Mesenchymal stem cell (in vitro differentiated cells and primary cell): Measurements from ENCODE around the gene ZNF584.

ENCODE experiments used
- DNase-seq: peaks from one replicate; pipeline ENCODE4 v3.0.0-alpha.2; 2013
- H2AFZ ChIP-seq: one replicate; pipeline ENCODE4 v1.6.1; 2013; ENCODE audit warnings: low read depth, mild to moderate bottlenecking, control low read depth, inconsistent platforms, low read length, moderate library complexity
- H2AK5ac ChIP-seq: 2 replicates; pipeline ENCODE4 v1.6.1; 2013; ENCODE audit warnings: low read length, moderate library complexity, mild to moderate bottlenecking, inconsistent platforms; ENCODE audit not compliant: severe bottlenecking
- H2BK120ac ChIP-seq: one replicate; pipeline ENCODE4 v1.6.1; 2013; ENCODE audit warnings: low read depth, mild to moderate bottlenecking, inconsistent platforms, low read length, moderate library complexity
- H2BK12ac ChIP-seq, 2 experiments: one replicate each; pipeline ENCODE4 v1.6.1; 2013; ENCODE audit warnings: inconsistent platforms in 2 of 2, low read length in 2 of 2, mild to moderate bottlenecking in 2 of 2, moderate library complexity in 2 of 2, control low read depth in 1 of 2
- H2BK15ac ChIP-seq: one replicate; pipeline ENCODE4 v1.6.1; 2013; ENCODE audit warnings: mild to moderate bottlenecking, low read depth, inconsistent platforms; ENCODE audit not compliant: poor library complexity, severe bottlenecking
- H2BK5ac ChIP-seq: 2 replicates; pipeline ENCODE4 v1.6.1; 2013; ENCODE audit warnings: low read depth, mild to moderate bottlenecking, low read length, control low read depth, inconsistent platforms; ENCODE audit not compliant: poor library complexity, severe bottlenecking
- H3K14ac ChIP-seq, 2 experiments: one replicate each; pipeline ENCODE4 v1.6.1; 2013; ENCODE audit warnings: inconsistent platforms in 2 of 2, low read length in 2 of 2, control low read depth in 1 of 2, mild to moderate bottlenecking in 1 of 2, moderate library complexity in 1 of 2
- H3K18ac ChIP-seq, 2 experiments: one replicate each; pipeline ENCODE4 v1.6.1; 2013; ENCODE audit warnings: inconsistent platforms in 2 of 2, low read length in 2 of 2, control low read depth in 1 of 2, low read depth in 1 of 2, mild to moderate bottlenecking in 1 of 2
- H3K23ac ChIP-seq, 2 experiments: one replicate each; pipeline ENCODE4 v1.6.1; 2013; ENCODE audit warnings: inconsistent platforms in 2 of 2, low read length in 2 of 2, mild to moderate bottlenecking in 2 of 2, moderate library complexity in 2 of 2, control low read depth in 1 of 2
- H3K27ac ChIP-seq: 2 replicates; pipeline ENCODE4 v1.5.1; 2013; ENCODE audit warnings: mild to moderate bottlenecking, moderate library complexity, low read length, control low read depth, inconsistent platforms; ENCODE audit not compliant: poor library complexity, severe bottlenecking
- H3K27me3 ChIP-seq, 2 experiments: 2 replicates each; pipeline versions ENCODE4 v1.6.1 to v1.7.0; 2013; ENCODE audit warnings: low read length in 2 of 2, mild to moderate bottlenecking in 2 of 2, moderate library complexity in 2 of 2, control low read depth in 1 of 2, inconsistent platforms in 1 of 2; ENCODE audit not compliant: control insufficient read depth in 1 of 2, insufficient read depth in 1 of 2
- H3K36me3 ChIP-seq, 2 experiments: 2 replicates each; pipeline versions ENCODE4 v1.6.1 to v1.7.0; 2013; ENCODE audit warnings: low read length in 2 of 2, control low read depth in 1 of 2, inconsistent platforms in 1 of 2, low read depth in 1 of 2, mild to moderate bottlenecking in 1 of 2; ENCODE audit not compliant: insufficient read depth in 2 of 2, control insufficient read depth in 1 of 2
- H3K4ac ChIP-seq, 2 experiments: one replicate each; pipeline ENCODE4 v1.6.1; 2013; ENCODE audit warnings: inconsistent platforms in 2 of 2, low read length in 2 of 2, mild to moderate bottlenecking in 2 of 2, moderate library complexity in 2 of 2, control low read depth in 1 of 2, low read depth in 1 of 2
- H3K4me1 ChIP-seq: 2 replicates; pipeline ENCODE4 v1.6.1; 2013; ENCODE audit warnings: low read depth, low read length, control low read depth; ENCODE audit not compliant: control insufficient read depth, insufficient read depth
- H3K4me2 ChIP-seq: 2 replicates; pipeline ENCODE4 v1.6.1; 2013; ENCODE audit warnings: low read length, mild to moderate bottlenecking, inconsistent platforms; ENCODE audit not compliant: poor library complexity, severe bottlenecking
- H3K4me3 ChIP-seq, 2 experiments: 2 replicates each; pipeline versions ENCODE4 v1.5.1 to v1.7.0; 2013; ENCODE audit warnings: low read length in 2 of 2, mild to moderate bottlenecking in 2 of 2, control low read depth in 1 of 2, low read depth in 1 of 2; ENCODE audit not compliant: insufficient read depth in 1 of 2
- H3K79me1 ChIP-seq: replicated peaks from 2 replicates; pipeline ENCODE4 v1.6.1; 2013; ENCODE audit warnings: mild to moderate bottlenecking, control low read depth, low read length, inconsistent platforms; ENCODE audit not compliant: poor library complexity, severe bottlenecking
- H3K9ac ChIP-seq: 2 replicates; pipeline ENCODE4 v1.7.0; 2013; ENCODE audit warnings: mild to moderate bottlenecking, low read length, moderate library complexity
- H3K9me3 ChIP-seq: 2 replicates; pipeline ENCODE4 v1.7.0; 2013; ENCODE audit warnings: mild to moderate bottlenecking, low read length; ENCODE audit not compliant: control insufficient read depth
- H4K8ac ChIP-seq: one replicate; pipeline ENCODE4 v1.6.1; 2013; ENCODE audit warnings: inconsistent platforms, mild to moderate bottlenecking, low read length, moderate library complexity
- H4K91ac ChIP-seq: one replicate; pipeline ENCODE4 v1.6.1; 2013; ENCODE audit warnings: mild to moderate bottlenecking, low read length, inconsistent platforms
- WGBS: methylation state at CpG from one replicate; pipeline ENCODE4 v1.1.7; 2013; ENCODE audit warnings: mixed read lengths; 5-methylcytosine and 5-hydroxymethylcytosine counted together

ZNF584 gene

DNA sequence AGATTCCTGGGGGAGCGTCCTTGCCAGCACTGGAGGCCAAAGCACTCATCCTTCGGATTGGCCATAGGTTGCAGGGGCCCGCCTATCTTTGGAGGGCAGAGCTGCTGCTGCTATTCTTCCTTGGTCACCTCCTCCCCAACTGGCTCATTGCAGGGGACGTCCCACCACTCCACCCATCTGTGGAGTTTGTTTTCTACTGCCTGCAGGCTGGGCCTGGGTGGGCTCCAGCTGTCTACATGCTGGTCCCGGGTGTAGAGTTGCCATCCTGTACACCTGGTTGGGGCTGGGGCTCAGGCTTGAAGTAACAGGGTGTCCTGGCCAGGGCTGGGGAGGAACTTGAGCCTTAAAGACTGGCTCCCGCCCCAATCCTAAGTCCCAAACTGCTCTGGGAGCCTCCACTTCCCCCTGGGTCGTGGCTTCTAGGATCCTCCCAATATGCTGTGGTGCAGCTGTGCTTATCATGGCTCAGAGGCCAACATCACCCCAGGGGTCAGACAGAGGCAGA, 10.9 kb upstream of the ZNF584 start:
- Histone ChIP-seq H3K4me1 (peaks cover 24% of the 10 kb centered on the region), H3K27ac (no peak overlapping the region), H3K36me3 (peaks cover 29 to 49% of the 10 kb centered on the region in 2 experiments), H3K79me1 (peaks cover 13% of the 10 kb centered on the region), H3K4me2 (no peak overlapping the region), H3K4me3 (no peak overlapping the region), H2AFZ (no peak overlapping the region), H4K91ac (no peak overlapping the region), H2BK15ac (no peak overlapping the region), H2BK12ac (no peak overlapping the region), H2BK120ac (no peak overlapping the region), H3K27me3 (peaks cover 0 to 8% of the 10 kb centered on the region in 2 experiments), H3K9me3 (no peaks in the 10 kb centered on the region), H2AK5ac (no peak overlapping the region), H3K14ac (no peak overlapping the region), H2BK5ac (no peak overlapping the region), H3K9ac (no peak overlapping the region), H4K8ac (no peak overlapping the region), H3K18ac (no peak overlapping the region), H3K4ac (no peak overlapping the region), H3K23ac (no peak overlapping the region)
- DNase-seq: no peak
- WGBS: 91% methylated on average over 7 of the region's 7 CpGs

DNA sequence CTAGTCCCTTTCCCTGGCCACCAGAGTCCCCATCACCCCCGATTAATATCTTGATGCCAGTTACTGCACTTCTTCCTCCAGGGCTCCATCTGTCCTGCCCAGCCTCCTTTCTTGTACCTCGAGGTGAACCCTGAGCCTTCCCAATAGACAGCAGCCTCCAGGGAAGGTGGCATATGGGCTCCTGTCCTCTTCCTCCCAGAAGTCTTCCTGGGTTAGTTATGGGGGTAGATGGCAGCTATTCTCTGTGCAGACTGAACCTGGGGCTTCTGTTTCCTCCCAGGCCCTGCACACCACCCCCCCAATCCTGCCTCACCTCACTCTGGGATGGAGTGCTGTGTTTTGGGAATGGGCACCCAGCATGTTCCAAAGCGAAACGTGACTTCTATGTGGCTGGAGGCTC, 10.4 kb upstream of the ZNF584 start:
- H3K4me1 ChIP-seq: peaks cover 24% of the 10 kb centered on the region
- H3K14ac ChIP-seq: no peak overlapping the region

DNA sequence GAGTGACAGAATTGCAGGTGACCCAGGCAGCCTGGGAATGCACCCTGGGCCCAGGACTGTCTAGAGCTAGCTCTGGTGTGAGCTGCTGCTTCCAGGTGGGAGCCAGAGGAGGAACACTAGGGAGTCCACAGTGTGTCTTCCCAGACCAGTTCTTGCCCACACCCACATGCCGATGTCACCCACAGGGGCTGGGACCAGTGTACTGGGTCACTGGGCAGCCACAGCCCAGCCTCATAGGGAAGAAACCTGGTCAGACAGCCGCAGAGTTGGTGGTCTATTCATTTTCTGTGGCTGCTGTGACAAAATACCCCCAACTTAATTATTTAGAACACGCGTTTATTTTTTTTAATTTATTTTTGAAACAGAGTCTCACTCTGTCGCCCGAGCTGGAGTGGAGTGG, 9.9 kb upstream of the ZNF584 start:
- no peak overlapping the region for H3K4ac ChIP-seq
- H3K18ac ChIP-seq: no peak overlapping the region
- peaks cover 7% of the 10 kb centered on the region for H3K79me1 ChIP-seq
- H2BK120ac ChIP-seq: no peak overlapping the region
- H3K4me3 ChIP-seq: no peak overlapping the region
- 95% methylated on average over 6 of the region's 6 CpGs for WGBS
- H2BK5ac ChIP-seq: no peak overlapping the region
- no peak overlapping the region for H3K14ac ChIP-seq
- no peak overlapping the region for H3K23ac ChIP-seq
- no peak overlapping the region for H2BK12ac ChIP-seq
- no peak overlapping the region for H3K4me2 ChIP-seq
- H2BK15ac ChIP-seq: no peak overlapping the region
- H2AK5ac ChIP-seq: no peak overlapping the region
- H3K4me1 ChIP-seq: peaks cover 24% of the 10 kb centered on the region
- H3K9ac ChIP-seq: no peak overlapping the region
- no peak overlapping the region for H2AFZ ChIP-seq
- no peaks in the 10 kb centered on the region for H3K9me3 ChIP-seq
- peaks cover 20 to 40% of the 10 kb centered on the region in 2 experiments for H3K36me3 ChIP-seq
- DNase-seq: no peak
- no peak overlapping the region for H4K91ac ChIP-seq
- H4K8ac ChIP-seq: no peak overlapping the region
- no peak overlapping the region for H3K27ac ChIP-seq
- peaks cover 0 to 8% of the 10 kb centered on the region in 2 experiments for H3K27me3 ChIP-seq

More for the DNA sequence above, 10.4 kb upstream of the ZNF584 start:
- Histone ChIP-seq H3K23ac (no peak overlapping the region), H3K27ac (no peak overlapping the region), H4K91ac (no peak overlapping the region), H3K18ac (no peak overlapping the region), H2BK15ac (no peak overlapping the region), H3K36me3 (peaks cover 24 to 44% of the 10 kb centered on the region in 2 experiments), H4K8ac (no peak overlapping the region), H3K27me3 (peaks cover 0 to 8% of the 10 kb centered on the region in 2 experiments), H2AK5ac (no peak overlapping the region), H3K9me3 (no peaks in the 10 kb centered on the region), H2AFZ (no peak overlapping the region), H2BK120ac (no peak overlapping the region), H3K4me3 (no peak overlapping the region), H3K9ac (no peak overlapping the region), H2BK5ac (no peak overlapping the region), H3K4me2 (no peak overlapping the region), H2BK12ac (no peak overlapping the region), H3K79me1 (peaks cover 11% of the 10 kb centered on the region), H3K4ac (no peak overlapping the region)
- no peak for DNase-seq
- 96% methylated on average over 4 of the region's 4 CpGs for WGBS

DNA sequence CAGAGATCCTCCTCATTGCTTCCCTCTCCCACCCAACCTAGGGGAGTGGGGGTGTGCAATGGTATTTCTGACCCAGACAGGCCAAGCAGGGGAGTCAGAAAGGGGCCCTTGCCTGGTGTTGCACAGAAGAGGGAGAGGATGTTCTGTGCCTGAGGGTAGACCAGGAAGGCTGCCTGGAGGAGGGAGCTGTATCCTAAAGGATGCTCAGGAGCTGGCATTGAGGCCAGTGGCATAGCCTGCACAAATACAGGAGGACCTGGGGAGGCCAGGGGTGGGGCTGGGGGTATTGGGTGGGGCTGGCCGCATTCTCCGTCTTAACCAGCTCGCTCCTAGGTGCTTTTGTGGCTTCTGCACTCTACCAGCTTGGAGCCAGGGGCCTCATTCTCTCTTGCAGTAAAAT, 8.5 kb upstream of the ZNF584 start:
- DNase-seq: no peak
- Histone ChIP-seq H2AFZ (no peak overlapping the region), H2AK5ac (no peak overlapping the region), H3K4me2 (no peak overlapping the region), H2BK15ac (no peak overlapping the region), H3K4me3 (peak overlapping the region in 1 of 2 experiments; percentile 91), H3K18ac (no peak overlapping the region), H3K23ac (no peak overlapping the region), H3K9me3 (no peaks in the 10 kb centered on the region), H3K4ac (no peak overlapping the region), H2BK5ac (no peak overlapping the region), H4K91ac (no peak overlapping the region), H3K27me3 (peaks cover 0 to 8% of the 10 kb centered on the region in 2 experiments), H2BK120ac (no peak overlapping the region), H3K79me1 (peaks cover 6% of the 10 kb centered on the region), H3K9ac (peak overlapping the region; percentile 86), H4K8ac (no peak overlapping the region), H3K14ac (no peak overlapping the region), H3K4me1 (peaks cover 21% of the 10 kb centered on the region), H3K36me3 (peaks cover 6 to 28% of the 10 kb centered on the region in 2 experiments), H3K27ac (no peak overlapping the region), H2BK12ac (no peak overlapping the region)
- WGBS: 100% methylated on average over 3 of the region's 3 CpGs
